H9 (cell line): ENCODE results near the gene BRICD5. TPM values are rescaled to one million over a fixed set of nuclear protein-coding genes. Genes with fewer than 3 reads are reported as not detected.

Experiments
- DNase-seq: peaks from one replicate; pipeline ENCODE4 v3.0.0-alpha.2; 2017
- H2AFZ ChIP-seq: one replicate; pipeline ENCODE4 v1.6.1; 2013; ENCODE audit warnings: mild to moderate bottlenecking, low read length, control low read depth, moderate library complexity
- H2AK5ac ChIP-seq: 2 replicates; pipeline ENCODE4 v1.6.1; 2013; ENCODE audit warnings: low read length, control low read depth, mixed read lengths; ENCODE audit not compliant: insufficient read length
- H2BK120ac ChIP-seq: one replicate; pipeline ENCODE4 v1.6.1; 2013; ENCODE audit warnings: low read depth, mild to moderate bottlenecking, low read length, control low read depth, inconsistent platforms; ENCODE audit not compliant: poor library complexity, severe bottlenecking
- H2BK12ac ChIP-seq: 2 replicates; pipeline ENCODE4 v1.6.1; 2013; ENCODE audit warnings: low read length, control low read depth, mixed read lengths, low read depth; ENCODE audit not compliant: insufficient read length
- H2BK15ac ChIP-seq: 2 replicates; pipeline ENCODE4 v1.6.1; 2013; ENCODE audit warnings: low read depth, low read length, control low read depth
- H2BK20ac ChIP-seq: one replicate; pipeline ENCODE4 v1.6.1; 2013; ENCODE audit warnings: low read depth, mild to moderate bottlenecking, low read length, control low read depth, inconsistent platforms; ENCODE audit not compliant: poor library complexity, severe bottlenecking
- H2BK5ac ChIP-seq: 2 replicates; pipeline ENCODE4 v1.6.1; 2013; ENCODE audit warnings: low read length, control low read depth, mixed read lengths; ENCODE audit not compliant: insufficient read length
- H3K14ac ChIP-seq: 2 replicates; pipeline ENCODE4 v1.6.1; 2013; ENCODE audit warnings: low read length, control low read depth; ENCODE audit not compliant: insufficient read depth
- H3K18ac ChIP-seq: 2 replicates; pipeline ENCODE4 v1.6.1; 2013; ENCODE audit warnings: low read depth, mild to moderate bottlenecking, mixed read lengths, low read length, control low read depth; ENCODE audit not compliant: insufficient read length
- H3K23ac ChIP-seq: 2 replicates; pipeline ENCODE4 v1.6.1; 2013; ENCODE audit warnings: low read length, control low read depth, mixed read lengths, low read depth; ENCODE audit not compliant: insufficient read length
- H3K23me2 ChIP-seq: 2 replicates; pipeline ENCODE4 v1.6.1; 2013; ENCODE audit warnings: low read depth, mild to moderate bottlenecking, mixed read lengths, low read length, control low read depth; ENCODE audit not compliant: insufficient read length, poor library complexity, severe bottlenecking
- H3K27ac ChIP-seq: 2 replicates; pipeline ENCODE4 v1.5.1; 2013; ENCODE audit warnings: low read length, control low read depth, mixed read lengths, low read depth; ENCODE audit not compliant: insufficient read length
- H3K27me3 ChIP-seq: 2 replicates; pipeline ENCODE4 v1.6.1; 2013; ENCODE audit warnings: low read length, control low read depth, inconsistent platforms; ENCODE audit not compliant: insufficient read depth
- H3K4ac ChIP-seq: 2 replicates; pipeline ENCODE4 v1.6.1; 2013; ENCODE audit warnings: low read depth, mild to moderate bottlenecking, control low read depth, inconsistent platforms, low read length, moderate library complexity
- H3K4me1 ChIP-seq: 2 replicates; pipeline ENCODE4 v1.6.1; 2013; ENCODE audit warnings: low read length, control low read depth, inconsistent platforms; ENCODE audit not compliant: insufficient read depth
- H3K4me2 ChIP-seq: 2 replicates; pipeline ENCODE4 v1.6.1; 2013; ENCODE audit warnings: low read length, control low read depth, mixed read lengths; ENCODE audit not compliant: insufficient read length, insufficient read depth
- H3K56ac ChIP-seq: 2 replicates; pipeline ENCODE4 v1.6.1; 2013; ENCODE audit warnings: low read depth, mild to moderate bottlenecking, mixed read lengths, low read length, control low read depth; ENCODE audit not compliant: insufficient read length
- H3K79me1 ChIP-seq: 2 replicates; pipeline ENCODE4 v1.6.1; 2013; ENCODE audit warnings: low read depth, mild to moderate bottlenecking, moderate library complexity, low read length, control low read depth, inconsistent platforms; ENCODE audit not compliant: insufficient read depth, poor library complexity, severe bottlenecking
- H3K79me2 ChIP-seq: 2 replicates; pipeline ENCODE4 v1.6.1; 2013; ENCODE audit warnings: low read length, control low read depth, inconsistent platforms; ENCODE audit not compliant: insufficient read depth
- H3K9ac ChIP-seq: 2 replicates; pipeline ENCODE4 v1.6.1; 2013; ENCODE audit warnings: low read length, control low read depth, mixed read lengths; ENCODE audit not compliant: insufficient read length; ENCODE audit errors: extremely low read depth
- H3K9me3 ChIP-seq: one replicate; pipeline ENCODE4 v1.6.1; 2013; ENCODE audit warnings: low read depth, low read length, inconsistent platforms; ENCODE audit not compliant: control insufficient read depth
- H3T11ph ChIP-seq: one replicate; pipeline ENCODE4 v1.6.1; 2013; ENCODE audit warnings: mild to moderate bottlenecking, low read length, control low read depth, inconsistent platforms
- H4K20me1 ChIP-seq: one replicate; pipeline ENCODE4 v1.6.1; 2013; ENCODE audit not compliant: control insufficient read depth, insufficient read length, insufficient read depth
- H4K5ac ChIP-seq: 2 replicates; pipeline ENCODE4 v1.6.1; 2013; ENCODE audit warnings: low read depth, mild to moderate bottlenecking, mixed read lengths, low read length, control low read depth; ENCODE audit not compliant: insufficient read length
- H4K8ac ChIP-seq: replicated peaks from 2 replicates; pipeline ENCODE4 v1.6.1; 2013; ENCODE audit warnings: low read length, control low read depth, mixed read lengths, low read depth; ENCODE audit not compliant: insufficient read length
- H4K91ac ChIP-seq: 2 replicates; pipeline ENCODE4 v1.6.1; 2013; ENCODE audit warnings: low read depth, mild to moderate bottlenecking, moderate library complexity, mixed read lengths, low read length, control low read depth; ENCODE audit not compliant: insufficient read length
- H3K27ac Mint-ChIP-seq, 3 experiments: 2 replicates in 2 of 3; 3 replicates in 1 of 3; pipeline ENCODE4 v1.8.0; 2020 to 2021; ENCODE audit warnings: mixed read lengths in 3 of 3, mild to moderate bottlenecking in 1 of 3, moderate library complexity in 1 of 3
- H3K27me3 Mint-ChIP-seq: 2 replicates; pipeline ENCODE4 v1.8.0; 2021; ENCODE audit warnings: low read depth, mild to moderate bottlenecking, moderate library complexity, mixed read lengths
- H3K36me3 Mint-ChIP-seq, 3 experiments: 2 replicates in 2 of 3; 3 replicates in 1 of 3; pipeline ENCODE4 v1.8.0; 2020 to 2021; ENCODE audit warnings: low read depth in 3 of 3, mixed read lengths in 3 of 3; ENCODE audit not compliant: insufficient read depth in 1 of 3
- H3K4me1 Mint-ChIP-seq, 2 experiments: 2 replicates each; pipeline ENCODE4 v1.8.0; 2020; ENCODE audit warnings: mixed read lengths in 2 of 2
- H3K4me3 Mint-ChIP-seq, 2 experiments: 2 replicates in 1 of 2; 3 replicates in 1 of 2; pipeline ENCODE4 v1.8.0; 2020 to 2021; ENCODE audit warnings: mild to moderate bottlenecking in 2 of 2, mixed read lengths in 2 of 2, moderate library complexity in 1 of 2
- H3K9me3 Mint-ChIP-seq, 2 experiments: 2 replicates in 1 of 2; 3 replicates in 1 of 2; pipeline ENCODE4 v1.8.0; 2020; ENCODE audit warnings: mild to moderate bottlenecking in 2 of 2, mixed read lengths in 2 of 2, moderate library complexity in 1 of 2
- CTCF ChIP-seq: fragments of 200-600 bp; sonication (generic); conservative IDR thresholded peaks from 3 replicates; pipeline ENCODE4 v1.8.0; 2021; ENCODE audit warnings: antibody characterized with exemption, mild to moderate bottlenecking
- WGBS: extraction: QIAGEN DNeasy Blood & Tissue Kit; methylation state at CpG from one replicate; pipeline ENCODE4 v1.1.7; 2013; ENCODE audit warnings: missing lambda C conversion rate, low lambda C conversion rate, mixed read lengths; ENCODE audit not compliant: insufficient read length; ENCODE audit errors: extremely low coverage; 5-methylcytosine and 5-hydroxymethylcytosine counted together
- total RNA-seq: library from RNA; stranded (reverse); gene quantifications from 2 replicates; pipeline ENCODE4 v1.2.1, GENCODE V29; 2021

The BRICD5 gene
- total RNA-seq, 1 experiment from 2014 or later = 11.9 TPM

GRCh38 chr16:2167068-2167638, 43.5 kb downstream of the BRICD5 start:
- Histone ChIP-seq H2BK15ac (no peak overlapping the region), H3K4me1 (no peaks in the 10 kb centered on the region), H2BK120ac (no peak overlapping the region), H2BK20ac (no peak overlapping the region), H2BK12ac (no peak overlapping the region), H4K5ac (no peak overlapping the region), H3K23me2 (no peaks in the 10 kb centered on the region), H3T11ph (no peak overlapping the region), H3K27ac (no peak overlapping the region), H3K23ac (no peak overlapping the region), H4K91ac (no peak overlapping the region), H3K9me3 (no peaks in the 10 kb centered on the region), H3K18ac (no peak overlapping the region), H3K79me1 (no peaks in the 10 kb centered on the region), H4K8ac (no peak overlapping the region), H3K27me3 (no peaks in the 10 kb centered on the region), H2AFZ (no peak overlapping the region), H3K4ac (no peak overlapping the region), H3K79me2 (peaks cover 5% of the 10 kb centered on the region; the same call in 1 of the 2 replicates), H2BK5ac (no peak overlapping the region), H3K4me2 (no peak overlapping the region), H3K14ac (no peak overlapping the region), H4K20me1 (peaks cover 2% of the 10 kb centered on the region), H2AK5ac (no peak overlapping the region), H3K56ac (no peak overlapping the region), H3K9ac (no peak overlapping the region)
- TF ChIP-seq CTCF = no peak
- no CpG with 5 or more reads among the region's 18 CpGs for WGBS
- Mint-ChIP-seq H3K4me3 (no peak overlapping the region), H3K36me3 (peaks cover 6 to 36% (median 36%) of the 10 kb centered on the region in 3 experiments), H3K4me1 (no peaks in the 10 kb centered on the region), H3K9me3 (no peaks in the 10 kb centered on the region), H3K27me3 (no peaks in the 10 kb centered on the region), H3K27ac (no peak overlapping the region)
- no peak for DNase-seq
